HG02943 (cell line): Measurements from ENCODE around the gene TBC1D12.
A peak's percentile ranks its signal among the peaks of the same experiment; 100 is the strongest.

Source experiments
- ATAC-seq: cut with Tn5 transposase; IDR thresholded peaks from one replicate; pipeline ENCODE4 v1.9.1; 2021; ENCODE audit warnings: mild to moderate bottlenecking, low read depth, moderate library complexity; ENCODE audit not compliant: unreplicated experiment

The TBC1D12 gene

DNA sequence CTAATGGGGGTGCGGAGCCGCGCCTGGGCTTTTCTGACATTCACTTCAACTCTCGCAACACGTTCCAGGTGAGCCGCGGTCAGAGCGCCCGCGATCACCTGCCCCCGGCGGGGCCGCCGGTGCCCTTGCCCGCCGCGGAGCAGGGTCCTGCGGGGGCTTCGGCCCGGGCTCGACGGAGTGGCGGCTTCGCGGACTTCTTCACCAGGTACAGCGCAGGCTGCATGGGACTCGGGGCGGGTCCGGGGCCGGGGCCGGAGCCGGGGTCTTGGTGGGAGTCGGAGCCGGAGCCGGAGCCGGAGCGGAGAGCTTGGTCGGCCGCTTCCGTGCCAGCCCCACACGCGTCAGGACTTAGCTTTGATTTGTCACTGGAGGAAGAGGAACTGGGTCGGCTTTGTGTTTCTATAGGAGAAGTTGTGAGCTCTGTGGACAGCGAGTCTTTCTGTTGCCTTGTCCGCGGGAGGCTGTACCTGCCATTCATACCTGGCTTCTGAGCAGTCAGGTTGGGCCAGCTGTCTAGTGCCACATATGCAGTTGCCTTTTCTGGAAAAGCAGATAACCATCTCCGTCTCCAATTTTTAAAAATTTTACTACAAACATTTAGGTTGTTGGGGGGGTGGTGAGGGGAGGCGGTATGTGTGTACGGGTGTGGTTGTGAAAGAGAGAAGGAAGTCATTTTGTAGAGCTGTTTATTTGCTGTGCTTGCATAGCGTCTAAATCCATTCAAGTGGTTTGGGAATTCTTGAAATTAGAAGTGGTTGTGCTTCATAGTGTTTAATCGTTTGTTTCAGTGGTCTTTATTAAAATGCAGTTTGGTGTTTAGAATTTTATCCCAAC lies 1.3 kb downstream of the TBC1D12 start:
- peak; percentile 49 for ATAC-seq

DNA sequence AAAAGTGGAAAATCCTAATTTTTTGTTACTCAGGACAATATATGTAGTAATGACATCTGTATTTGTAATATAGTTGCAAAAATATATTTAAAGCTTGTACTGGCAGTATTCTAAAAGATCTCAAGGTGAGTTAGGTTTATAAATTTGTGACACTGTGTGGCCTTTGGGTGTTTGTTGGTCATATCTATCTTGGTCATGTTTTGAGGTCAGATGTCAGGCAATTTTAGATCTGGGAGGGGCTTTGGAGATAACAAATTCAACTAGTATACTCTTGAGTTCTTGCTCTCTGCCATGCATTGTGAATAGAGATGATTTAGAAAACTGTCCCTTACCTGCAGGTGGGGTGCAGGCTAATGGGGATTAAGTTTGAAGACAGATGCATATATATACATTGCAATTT lies 3.1 kb downstream of the TBC1D12 start:
- ATAC-seq, result no peak

DNA sequence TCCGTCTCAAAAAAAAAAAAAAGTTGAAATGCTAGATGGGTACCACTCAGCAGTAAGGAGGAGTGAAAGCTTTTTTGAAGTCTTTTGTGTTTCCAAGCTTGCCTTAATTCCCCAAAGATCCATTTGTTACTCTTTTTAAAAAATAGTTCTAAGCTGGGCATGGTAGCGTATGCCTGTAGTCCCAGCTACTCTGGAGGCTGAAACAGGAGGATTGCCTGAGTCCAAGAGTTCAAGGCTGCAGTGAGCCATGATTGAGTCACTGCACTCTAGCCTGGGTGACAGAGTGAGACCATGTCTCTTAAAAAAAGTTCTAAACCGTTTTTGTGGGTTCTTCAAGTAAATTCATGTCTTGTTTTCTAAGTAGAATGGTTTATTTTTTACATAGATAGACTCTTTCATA lies 5.3 kb downstream of the TBC1D12 start:
- no peak for ATAC-seq

DNA sequence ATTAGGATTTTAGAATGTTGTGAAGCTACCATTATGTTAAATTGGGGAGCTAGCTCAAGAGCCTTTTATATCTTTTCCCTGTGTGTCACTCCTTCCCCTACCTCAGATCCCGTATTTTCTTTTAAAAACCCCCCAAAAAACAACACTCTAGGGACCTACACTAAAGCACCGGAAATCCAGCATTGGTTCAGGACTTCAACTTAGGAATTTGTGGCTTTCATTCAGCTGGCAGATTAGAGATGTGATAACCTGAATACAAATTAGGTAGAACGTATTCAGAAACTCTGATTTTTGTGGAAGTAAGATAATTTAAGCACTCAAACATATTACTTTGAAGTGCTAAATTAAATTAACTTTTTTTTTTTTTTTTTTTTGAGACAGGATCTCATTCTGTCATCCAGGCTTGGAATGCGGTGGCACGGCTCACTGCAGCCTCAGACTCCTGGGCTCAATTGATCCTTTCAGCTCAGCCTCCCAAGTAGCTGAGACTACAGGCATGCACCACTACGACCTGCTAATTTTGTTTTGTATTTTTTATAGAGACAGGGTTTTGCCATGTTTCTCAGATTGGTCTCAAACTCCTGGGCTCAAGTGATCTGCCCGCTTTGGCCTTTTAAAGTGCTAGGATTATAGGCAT lies 6.8 kb downstream of the TBC1D12 start:
- no peak for ATAC-seq

DNA sequence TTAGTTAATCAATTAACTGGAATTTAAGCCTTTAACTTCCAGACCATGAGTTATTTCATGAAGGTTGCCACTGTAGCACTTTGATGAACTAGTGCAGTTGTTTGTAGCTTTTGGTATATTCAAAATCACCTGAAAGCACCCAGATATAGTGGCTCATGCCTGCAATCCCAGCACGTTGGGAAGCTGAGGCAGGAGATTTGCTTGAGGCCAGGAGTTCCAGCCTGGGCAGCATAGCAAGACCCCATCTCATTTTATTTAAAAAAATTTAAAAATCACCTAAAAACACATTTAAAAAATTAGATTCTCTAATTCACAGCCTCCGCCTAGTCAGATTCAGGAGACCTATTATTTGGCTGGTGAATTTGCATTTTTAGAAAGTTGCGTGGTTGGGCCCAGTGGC lies 9.0 kb downstream of the TBC1D12 start:
- ATAC-seq, result no peak

DNA sequence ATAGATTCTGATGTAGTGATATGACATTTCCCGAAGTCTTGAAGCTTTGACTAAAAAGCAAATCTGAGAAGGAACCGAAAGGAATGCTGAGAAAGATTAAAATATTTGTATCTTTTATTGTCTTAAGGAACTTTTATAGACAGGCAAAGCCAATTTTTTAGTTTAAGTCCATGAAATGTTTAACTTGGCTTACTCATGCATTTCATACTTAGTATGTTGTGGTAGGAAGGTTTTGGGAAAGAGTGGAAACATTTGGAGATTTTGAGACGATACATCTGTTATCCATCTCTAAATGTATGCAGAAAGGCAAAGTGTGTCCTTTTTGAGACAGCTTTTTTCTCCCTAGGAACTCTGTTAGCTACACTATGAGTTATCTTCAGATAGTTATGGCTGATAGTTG lies 10.1 kb downstream of the TBC1D12 start:
- no peak for ATAC-seq

DNA sequence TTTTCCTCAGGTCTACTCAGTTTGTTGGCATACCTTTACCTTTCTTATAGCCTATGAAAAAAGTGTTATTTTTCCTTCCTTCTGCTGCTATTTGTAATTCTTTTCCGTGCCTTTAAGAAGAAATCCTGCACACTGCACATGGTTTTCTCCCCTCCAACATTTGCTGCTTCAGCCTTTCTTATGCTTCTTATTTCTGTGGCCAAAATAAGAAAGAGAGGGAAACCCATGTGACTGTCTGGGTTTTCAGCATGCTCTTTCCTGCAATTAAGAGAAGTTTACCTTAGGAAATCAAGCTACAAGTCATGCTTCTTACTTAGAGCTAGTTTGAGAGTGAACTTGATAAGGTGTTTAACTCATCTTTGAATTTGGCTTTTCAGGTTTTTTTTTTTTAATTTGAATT lies 11.0 kb downstream of the TBC1D12 start:
- no peak for ATAC-seq

DNA sequence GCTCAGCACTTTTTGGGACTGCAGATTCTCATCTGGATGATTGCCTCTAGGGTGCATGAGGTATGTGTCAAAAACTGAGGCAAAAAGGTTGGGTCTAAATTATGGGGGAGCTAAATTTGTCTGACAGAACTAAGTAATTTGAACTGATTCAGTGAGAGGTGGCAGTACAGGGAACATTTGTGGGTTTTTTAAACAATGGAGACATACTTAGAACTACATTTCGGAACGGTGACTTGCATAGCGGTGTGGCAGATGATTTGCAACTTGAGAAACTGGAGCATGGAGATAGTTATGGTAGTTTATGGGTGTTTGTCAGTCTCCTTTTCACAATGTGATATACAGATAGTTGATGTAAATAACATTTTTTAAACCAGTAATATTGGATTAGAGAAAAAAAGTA lies 14.6 kb downstream of the TBC1D12 start:
- ATAC-seq, result no peak

DNA sequence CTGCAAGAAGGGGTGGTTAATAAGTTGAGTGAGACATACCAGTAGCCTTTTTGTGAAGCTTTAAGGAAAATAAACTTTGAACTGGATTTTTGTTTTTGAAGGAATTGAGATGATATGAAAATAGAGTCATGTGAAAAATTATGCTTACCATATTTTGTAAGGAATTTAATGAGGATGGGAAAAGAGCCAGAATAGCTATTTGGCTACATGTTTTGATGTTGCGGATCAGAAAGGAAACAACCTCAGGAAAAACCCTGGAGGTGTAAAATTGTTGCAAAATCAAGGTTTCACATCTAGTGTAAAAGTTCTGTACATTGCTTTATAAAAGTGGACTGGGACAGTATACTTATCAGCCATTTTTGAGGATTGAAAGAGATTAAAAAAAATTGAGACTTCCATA lies 15.0 kb downstream of the TBC1D12 start:
- no peak for ATAC-seq

DNA sequence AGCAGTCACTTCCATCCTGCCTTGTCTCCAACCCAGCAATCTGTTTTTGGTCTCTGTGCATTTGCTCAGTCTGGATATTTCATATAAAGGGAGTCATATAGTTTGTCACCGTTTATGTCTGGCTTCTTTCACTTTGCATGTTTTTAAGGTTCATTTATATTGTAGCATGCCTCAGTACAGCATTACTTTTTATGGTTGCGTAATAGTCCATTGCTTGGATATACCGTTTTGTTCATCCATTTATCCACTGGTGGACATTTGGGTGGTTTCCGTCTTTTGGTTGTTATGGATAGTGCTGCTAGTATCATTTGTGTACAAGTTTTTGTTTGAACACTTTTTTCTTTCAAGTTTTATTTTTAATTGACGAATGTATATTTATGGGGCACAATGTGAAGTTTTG lies 18.2 kb downstream of the TBC1D12 start:
- ATAC-seq, result no peak

DNA sequence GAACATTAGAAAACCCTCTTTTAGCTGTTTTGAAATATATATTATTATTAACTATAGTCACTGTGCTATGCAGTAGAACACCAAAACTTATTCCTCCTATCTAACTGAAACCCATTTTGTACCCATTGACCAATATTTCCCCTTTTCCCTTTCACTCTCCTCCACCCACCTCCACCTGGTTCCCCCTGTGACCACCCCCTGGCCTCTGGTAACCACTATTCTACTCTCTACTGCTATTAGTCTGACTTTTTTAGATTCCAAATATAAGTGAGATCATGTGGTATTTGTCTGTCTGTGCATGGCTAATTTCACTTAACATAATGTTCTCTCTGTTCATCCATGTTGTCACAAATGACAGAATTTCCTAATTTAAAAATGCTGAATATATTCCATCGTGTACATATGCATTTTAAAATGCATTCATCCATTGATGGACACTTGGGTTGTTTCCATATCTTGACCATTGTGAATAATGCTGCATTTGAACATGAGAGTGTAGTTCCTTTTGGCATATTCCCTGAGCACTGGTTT lies 18.7 kb downstream of the TBC1D12 start:
- ATAC-seq, result no peak

DNA sequence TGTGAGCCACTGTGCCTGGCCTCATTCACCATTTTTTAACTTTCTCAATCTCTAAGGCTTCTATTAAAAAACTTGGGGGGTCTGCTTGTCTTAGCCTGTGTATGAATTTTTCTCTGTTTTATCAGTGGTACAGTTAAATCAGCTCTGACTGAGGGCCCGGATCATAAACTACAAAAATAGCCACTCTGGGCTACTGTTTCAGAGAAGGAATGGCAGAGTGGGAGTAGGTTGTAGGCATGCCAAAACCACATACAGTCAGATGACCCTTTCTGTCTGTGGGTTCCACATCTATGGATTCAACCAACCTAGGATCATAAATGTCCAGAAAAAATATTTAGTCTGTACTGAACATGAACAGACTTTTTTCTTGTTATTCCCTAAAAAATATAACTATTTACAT lies 21.3 kb downstream of the TBC1D12 start:
- ATAC-seq, result no peak

DNA sequence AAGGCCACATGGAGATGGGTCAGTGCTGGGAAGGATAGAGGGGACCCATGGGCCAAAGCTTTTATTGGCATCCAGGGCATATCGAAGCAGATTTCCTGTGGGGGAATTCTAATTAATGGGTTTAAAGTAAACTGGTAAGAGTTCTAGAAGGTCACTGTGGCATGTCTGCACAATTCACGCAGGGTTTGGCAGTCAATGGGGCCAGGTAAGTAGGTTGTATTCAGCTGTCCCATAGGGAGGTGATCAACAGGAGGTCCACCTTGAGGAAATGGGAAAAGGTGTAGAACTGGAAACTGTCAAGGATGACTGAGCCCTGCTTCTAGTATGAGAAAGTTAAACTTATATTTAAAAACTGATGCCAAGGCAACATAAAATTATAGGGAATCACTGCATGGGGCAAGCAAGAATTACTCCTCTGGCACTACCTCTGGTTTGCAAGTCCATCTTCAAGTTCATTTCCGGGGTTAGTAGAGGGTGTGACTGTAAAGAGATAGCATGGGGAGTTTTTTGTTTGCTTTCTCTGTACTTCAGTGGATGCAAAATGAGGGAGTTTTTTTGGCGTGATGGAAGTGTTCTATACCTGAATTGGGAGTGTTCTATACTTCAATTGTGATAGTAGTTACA lies 22.5 kb downstream of the TBC1D12 start:
- no peak for ATAC-seq

DNA sequence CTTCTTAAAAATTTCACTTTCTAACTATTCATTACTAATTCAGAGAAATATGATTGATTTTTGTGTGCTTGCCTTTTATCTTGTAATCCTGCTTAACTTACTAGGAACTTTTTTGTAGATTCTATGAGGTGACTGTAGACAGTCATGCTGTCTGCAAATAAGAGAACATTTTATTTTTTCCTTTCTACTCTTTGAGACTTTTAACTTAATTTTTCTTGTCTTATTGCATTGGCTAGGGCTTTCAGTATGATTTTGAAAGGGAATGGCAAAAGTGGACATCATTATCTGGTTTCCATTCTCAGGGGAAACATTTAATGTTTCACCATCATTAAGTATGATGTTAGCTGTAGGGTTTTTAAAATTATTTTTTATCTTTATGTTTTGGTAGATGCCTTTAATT lies 23.6 kb downstream of the TBC1D12 start:
- no peak for ATAC-seq

DNA sequence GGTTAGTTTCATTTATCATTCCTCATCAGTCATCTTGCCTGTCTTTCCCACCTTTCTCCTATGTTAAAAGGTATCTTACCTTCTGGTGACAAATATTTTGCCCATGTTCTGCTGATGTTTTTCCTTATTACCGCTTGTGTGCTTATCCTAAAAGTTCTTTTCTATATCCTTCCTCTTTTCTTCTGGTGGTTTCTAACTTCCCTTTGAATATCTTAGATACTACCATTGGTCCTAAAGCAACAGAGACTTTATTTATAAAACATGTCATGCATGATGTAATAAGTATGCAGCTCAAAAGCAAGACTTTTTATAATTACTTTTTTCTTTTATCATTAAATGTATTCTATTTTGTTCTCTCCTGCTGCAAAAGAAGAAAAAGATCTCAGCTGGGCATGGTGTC lies 24.8 kb downstream of the TBC1D12 start:
- no peak for ATAC-seq

DNA sequence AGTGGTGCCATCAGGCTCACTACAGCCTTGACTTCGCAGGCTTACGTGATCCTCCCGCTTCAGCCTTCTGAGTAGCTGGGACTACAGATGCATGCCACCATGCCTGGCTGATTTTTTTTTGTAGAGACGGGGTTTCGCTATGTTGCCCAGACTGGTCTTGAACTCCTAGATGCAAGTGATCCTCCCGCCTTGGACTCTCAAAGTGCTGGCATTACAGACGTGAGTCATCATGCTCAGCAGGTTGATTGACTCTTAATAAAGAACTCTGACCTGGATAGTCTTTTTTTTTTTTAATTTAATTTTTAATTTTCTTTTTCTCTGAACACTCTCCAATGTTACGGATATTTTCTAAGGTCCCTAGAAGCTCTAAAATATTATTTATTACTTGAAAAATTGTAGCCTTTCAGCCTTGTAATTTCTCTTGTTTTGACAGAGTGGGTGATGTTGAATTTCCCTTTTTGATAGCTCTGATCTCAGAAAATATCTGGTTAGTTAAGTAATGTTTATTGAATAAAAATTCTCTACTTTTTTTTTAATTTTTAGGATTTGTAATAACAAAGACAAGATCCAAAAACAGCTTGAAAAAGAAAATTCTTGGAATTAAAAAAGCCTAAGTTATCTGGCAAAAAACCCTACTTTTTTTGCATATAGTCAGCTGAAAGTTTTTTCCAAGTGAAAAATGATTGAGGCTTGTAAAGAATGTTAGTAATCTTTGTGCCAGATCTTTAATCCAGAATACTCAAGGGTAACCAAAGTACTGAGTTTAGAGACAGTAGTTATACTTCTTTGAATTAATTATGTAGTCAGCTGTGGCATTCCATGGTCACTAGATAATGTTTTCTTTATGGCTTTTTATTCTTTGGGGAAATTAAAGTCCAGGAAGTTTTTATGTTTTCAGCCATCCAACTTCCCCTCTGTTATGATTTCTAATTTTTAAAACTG lies 26.7 kb downstream of the TBC1D12 start:
- no peak for ATAC-seq

DNA sequence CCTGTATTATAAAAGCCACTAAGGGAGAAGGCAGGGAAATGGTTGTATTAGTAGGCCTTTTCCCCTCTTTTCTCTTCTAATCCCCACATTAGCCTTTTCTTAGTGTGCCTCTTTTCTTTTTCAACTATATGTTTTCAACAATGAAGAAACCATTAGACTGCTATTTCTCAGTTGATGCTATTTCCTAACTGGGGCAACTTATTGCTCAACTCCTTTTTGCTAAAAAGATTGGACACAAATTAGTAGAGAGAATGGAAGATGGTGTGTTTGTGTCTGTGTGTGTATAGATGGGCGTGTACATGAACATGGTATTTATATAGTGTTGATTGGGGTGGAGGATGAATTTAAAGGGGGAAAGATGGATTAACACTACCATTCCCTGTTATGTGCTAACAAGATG lies 28.4 kb downstream of the TBC1D12 start:
- ATAC-seq, result no peak

DNA sequence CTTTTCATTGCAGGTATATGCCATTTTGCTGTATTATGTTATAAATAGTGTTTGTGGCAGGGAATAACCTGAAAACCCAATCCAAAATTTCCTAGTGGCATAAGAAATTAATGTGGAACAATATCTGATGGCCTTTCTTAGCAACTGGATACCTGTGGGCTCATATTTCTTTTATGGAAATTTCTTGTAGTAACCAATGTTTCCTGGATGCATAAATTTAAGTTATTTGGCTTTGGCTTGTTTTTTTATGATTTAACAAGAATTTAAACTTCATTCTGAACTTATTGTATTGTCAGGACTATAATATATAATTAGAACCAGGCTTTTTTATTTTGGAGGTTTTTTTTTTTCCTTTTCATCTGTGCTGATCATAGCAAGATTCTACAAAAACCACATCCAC lies 30.1 kb downstream of the TBC1D12 start:
- ATAC-seq, result no peak

DNA sequence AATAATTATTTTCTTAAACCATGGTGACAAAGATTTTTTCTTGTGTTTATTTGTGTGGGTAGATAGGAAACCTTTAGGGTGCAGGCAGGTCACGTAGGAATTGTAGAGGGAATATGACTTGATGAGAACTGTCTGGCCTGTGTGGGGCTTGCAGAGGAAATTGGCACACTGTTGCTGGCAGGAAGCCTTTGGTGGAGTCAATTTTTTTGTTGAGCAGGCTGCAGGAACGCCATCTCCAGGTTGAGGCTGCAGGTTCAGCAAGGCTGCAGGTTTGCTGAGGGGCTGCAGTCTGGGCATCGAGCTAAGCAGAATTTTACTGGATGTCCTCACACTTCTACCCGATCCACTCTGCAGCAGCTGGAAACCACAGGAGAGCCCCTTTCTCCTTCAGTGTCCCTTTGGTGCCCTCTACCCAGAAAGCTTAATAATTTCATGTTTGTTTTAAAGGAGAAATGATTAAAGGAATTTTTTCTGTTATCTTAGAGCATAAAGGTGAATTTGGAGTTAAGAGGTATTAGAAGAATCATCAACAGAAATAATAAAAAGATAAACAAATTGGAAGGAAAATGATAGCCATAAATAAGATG lies 37.0 kb downstream of the TBC1D12 start:
- no peak for ATAC-seq

DNA sequence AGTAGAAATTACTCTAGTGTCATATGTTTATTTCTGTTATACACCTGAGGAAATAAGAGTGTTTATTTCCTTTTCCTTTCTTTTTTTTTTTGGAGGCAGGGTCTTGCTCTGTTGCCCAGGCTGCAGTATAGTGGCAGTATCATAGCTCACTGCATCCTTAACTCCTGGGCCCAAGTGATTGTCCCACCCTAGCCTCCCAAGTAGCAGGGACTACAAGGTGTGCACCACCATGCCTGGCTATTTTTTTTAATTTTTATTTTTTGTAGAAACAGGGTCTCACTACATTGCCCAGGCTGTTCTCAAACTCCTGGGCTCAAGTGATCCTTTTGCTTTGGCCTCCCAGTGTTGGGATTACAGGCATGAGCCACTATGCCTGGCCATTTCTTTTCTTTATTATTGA lies 37.8 kb downstream of the TBC1D12 start:
- no peak for ATAC-seq
